Osteoblast (primary cell): ENCODE measurements around the gene SLC50A1. TPM values are rescaled to one million over a fixed set of nuclear protein-coding genes. Genes with fewer than 3 reads are reported as not detected.

Experiments
- DNase-seq: peaks from one replicate; pipeline ENCODE4 v3.0.0; 2011; ENCODE audit warnings: low spot score, mixed read lengths; ENCODE audit not compliant: insufficient read length; ENCODE audit errors: missing footprints
- H2AFZ ChIP-seq: 2 replicates; pipeline ENCODE4 v1.6.0; 2011; ENCODE audit warnings: mild to moderate bottlenecking, low read length
- H3K27ac ChIP-seq: 2 replicates; pipeline ENCODE4 v1.5.1; 2011; ENCODE audit warnings: mild to moderate bottlenecking, low read depth, low read length, moderate library complexity
- H3K27me3 ChIP-seq: 2 replicates; pipeline ENCODE4 v1.6.0; 2012; ENCODE audit warnings: mild to moderate bottlenecking, control low read depth, inconsistent platforms, low read length, moderate library complexity; ENCODE audit not compliant: insufficient read depth
- H3K36me3 ChIP-seq: 2 replicates; pipeline ENCODE4 v1.5.1; 2011; ENCODE audit warnings: mild to moderate bottlenecking, low read length, control low read depth, moderate library complexity; ENCODE audit not compliant: insufficient read depth
- H3K4me1 ChIP-seq: 2 replicates; pipeline ENCODE4 v1.5.1; 2011; ENCODE audit warnings: mild to moderate bottlenecking, low read length, control low read depth, moderate library complexity; ENCODE audit not compliant: insufficient read depth
- H3K4me2 ChIP-seq: 2 replicates; pipeline ENCODE4 v1.6.0; 2011; ENCODE audit warnings: mild to moderate bottlenecking, low read length; ENCODE audit not compliant: insufficient read depth
- H3K4me3 ChIP-seq: fragments of 200-600 bp; sonication (generic); 3 replicates; pipeline ENCODE4 v1.5.1; 2012; ENCODE audit warnings: mild to moderate bottlenecking, low read length, inconsistent platforms; ENCODE audit not compliant: insufficient read depth
- H3K79me2 ChIP-seq: 2 replicates; pipeline ENCODE4 v1.6.0; 2012; ENCODE audit warnings: mild to moderate bottlenecking, low read length, control low read depth, inconsistent platforms; ENCODE audit not compliant: insufficient read depth
- H3K9me3 ChIP-seq: 2 replicates; pipeline ENCODE4 v1.5.1; 2011; ENCODE audit warnings: low read depth, low read length, control low read depth
- H4K20me1 ChIP-seq: 2 replicates; pipeline ENCODE4 v1.6.0; 2012; ENCODE audit warnings: mild to moderate bottlenecking, low read length, control low read depth; ENCODE audit not compliant: insufficient read depth
- total RNA-seq: library from RNA; depleted of rRNA; stranded (reverse); fragments of >200 nt; gene quantifications from 2 replicates; pipeline ENCODE4 v1.2.3, GENCODE V29; 2012
- TF ChIP-seq, protein P1 (sequence below): IDR thresholded peaks from 2 replicates; pipeline ENCODE4 v1.5.1; 2011; ENCODE audit warnings: mild to moderate bottlenecking, low read depth, low read length, moderate library complexity; ENCODE audit errors: extremely low read depth

SLC50A1 gene
- total RNA-seq, 1 donor, result 38.0 TPM

DNA sequence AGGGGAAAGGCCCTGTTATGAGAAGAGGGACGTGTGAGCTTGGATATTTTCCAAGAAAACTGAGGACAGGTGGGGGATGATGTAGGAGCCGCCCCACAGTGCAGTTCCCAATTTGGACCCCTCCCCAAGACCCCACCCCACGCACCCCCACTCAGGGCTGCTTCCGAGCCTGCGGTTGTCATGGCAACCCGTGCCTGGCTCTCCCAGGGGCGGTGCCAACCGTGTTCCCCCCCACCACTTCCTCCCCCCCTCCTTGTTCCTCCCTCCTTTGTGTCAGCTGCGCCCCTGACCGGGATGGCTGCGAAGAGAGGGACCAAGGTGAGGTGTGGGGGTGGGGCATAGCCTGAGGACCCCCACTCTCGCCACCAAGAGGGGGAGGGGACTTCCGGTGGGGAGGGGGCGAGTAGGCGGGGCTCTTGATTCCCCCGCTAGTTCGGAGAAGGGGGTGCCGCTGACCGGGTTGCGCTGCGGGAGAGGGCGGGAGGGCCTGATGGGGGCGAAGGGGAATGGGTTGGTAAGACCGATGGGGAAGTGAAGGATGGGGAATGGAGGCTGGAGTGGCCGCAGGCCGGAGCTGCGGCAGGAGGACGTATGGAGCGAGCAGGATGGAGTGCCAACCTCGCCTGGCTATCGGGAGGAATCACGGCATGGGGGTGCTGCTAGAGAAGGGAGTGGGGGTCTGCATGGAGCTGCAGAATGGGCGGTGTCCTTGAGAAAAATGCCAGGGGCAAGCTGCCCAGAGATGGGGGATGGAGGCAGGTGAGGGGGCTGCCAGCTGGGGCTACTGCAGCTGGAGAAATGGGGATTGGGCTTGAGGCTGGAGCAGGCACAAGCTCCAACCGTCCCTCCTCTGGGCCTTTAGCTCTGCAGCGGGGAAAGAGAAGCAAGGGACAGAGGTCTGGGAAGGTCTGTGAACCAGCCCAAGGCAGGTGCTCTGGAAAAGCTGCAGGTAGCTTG, 39.0 kb downstream of the SLC50A1 start:
- H3K4me3 ChIP-seq, result peak overlapping the region; percentile 87
- peak; percentile 89 for DNase-seq

DNA sequence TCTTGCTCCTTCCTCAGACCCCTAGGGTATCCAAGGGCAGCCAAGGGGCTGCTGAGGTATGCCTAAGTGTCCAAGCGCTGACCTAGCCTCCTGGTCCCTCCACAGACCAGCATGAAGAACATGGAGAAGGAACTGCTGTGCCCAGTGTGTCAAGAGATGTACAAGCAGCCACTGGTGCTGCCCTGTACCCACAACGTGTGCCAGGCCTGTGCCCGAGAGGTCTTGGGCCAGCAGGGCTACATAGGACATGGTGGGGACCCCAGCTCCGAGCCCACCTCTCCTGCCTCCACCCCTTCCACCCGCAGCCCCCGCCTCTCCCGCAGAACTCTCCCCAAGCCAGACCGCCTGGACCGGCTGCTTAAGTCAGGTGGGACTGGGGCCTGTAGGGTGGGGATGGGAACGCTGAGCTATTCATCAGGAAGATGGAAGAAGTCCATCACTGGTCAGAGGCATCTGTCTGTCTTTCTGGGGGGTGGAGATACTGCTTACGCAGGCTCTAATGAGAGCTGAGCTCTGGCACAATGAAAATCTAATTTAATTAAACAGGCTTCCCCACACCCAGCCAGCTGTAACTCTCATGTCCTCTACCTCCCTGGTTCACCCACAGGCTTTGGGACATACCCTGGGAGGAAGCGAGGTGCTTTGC, 39.8 kb downstream of the SLC50A1 start:
- Histone ChIP-seq H3K9me3 (no peaks in the 10 kb centered on the region), H3K4me1 (peaks cover 17% of the 10 kb centered on the region), H3K27ac (no peak overlapping the region), H3K36me3 (peaks cover 7% of the 10 kb centered on the region), H3K79me2 (peaks cover 22% of the 10 kb centered on the region), H3K27me3 (no peaks in the 10 kb centered on the region), H2AFZ (no peak overlapping the region), H4K20me1 (peaks cover 4% of the 10 kb centered on the region), H3K4me2 (no peak overlapping the region), H3K4me3 (no peak overlapping the region)
- TF ChIP-seq, protein P1, sequence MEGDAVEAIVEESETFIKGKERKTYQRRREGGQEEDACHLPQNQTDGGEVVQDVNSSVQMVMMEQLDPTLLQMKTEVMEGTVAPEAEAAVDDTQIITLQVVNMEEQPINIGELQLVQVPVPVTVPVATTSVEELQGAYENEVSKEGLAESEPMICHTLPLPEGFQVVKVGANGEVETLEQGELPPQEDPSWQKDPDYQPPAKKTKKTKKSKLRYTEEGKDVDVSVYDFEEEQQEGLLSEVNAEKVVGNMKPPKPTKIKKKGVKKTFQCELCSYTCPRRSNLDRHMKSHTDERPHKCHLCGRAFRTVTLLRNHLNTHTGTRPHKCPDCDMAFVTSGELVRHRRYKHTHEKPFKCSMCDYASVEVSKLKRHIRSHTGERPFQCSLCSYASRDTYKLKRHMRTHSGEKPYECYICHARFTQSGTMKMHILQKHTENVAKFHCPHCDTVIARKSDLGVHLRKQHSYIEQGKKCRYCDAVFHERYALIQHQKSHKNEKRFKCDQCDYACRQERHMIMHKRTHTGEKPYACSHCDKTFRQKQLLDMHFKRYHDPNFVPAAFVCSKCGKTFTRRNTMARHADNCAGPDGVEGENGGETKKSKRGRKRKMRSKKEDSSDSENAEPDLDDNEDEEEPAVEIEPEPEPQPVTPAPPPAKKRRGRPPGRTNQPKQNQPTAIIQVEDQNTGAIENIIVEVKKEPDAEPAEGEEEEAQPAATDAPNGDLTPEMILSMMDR, result no peak
- peak; percentile 58 for DNase-seq

More for the DNA sequence above, 39.0 kb downstream of the SLC50A1 start:
- peaks cover 14% of the 10 kb centered on the region for H3K36me3 ChIP-seq
- H3K9me3 ChIP-seq, result no peaks in the 10 kb centered on the region
- peaks cover 22% of the 10 kb centered on the region for H3K79me2 ChIP-seq
- no peak overlapping the region for H3K27ac ChIP-seq
- peak overlapping the region; percentile 88 for H2AFZ ChIP-seq
- H3K4me1 ChIP-seq, result peaks cover 17% of the 10 kb centered on the region
- peak overlapping the region; percentile 89 for H3K4me2 ChIP-seq
- H3K27me3 ChIP-seq, result no peaks in the 10 kb centered on the region
- H4K20me1 ChIP-seq, result peaks cover 4% of the 10 kb centered on the region
- TF ChIP-seq, protein P1, result no peak

DNA sequence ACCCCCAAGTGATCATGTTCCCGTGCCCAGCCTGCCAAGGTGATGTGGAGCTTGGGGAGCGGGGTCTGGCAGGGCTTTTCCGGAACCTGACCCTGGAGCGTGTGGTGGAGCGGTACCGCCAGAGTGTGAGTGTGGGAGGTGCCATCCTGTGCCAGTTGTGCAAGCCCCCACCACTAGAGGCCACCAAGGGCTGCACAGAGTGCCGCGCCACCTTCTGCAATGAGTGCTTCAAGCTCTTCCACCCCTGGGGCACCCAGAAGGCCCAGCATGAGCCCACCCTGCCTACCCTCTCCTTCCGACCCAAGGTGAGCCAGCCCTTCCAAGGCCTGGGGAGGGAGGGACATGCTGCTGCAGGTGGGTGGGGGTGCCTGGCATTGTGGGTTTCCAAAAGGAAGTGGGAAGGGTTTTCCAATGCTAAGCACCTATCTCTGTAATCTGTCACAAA, 40.3 kb downstream of the SLC50A1 start:
- H2AFZ ChIP-seq, result no peak overlapping the region
- TF ChIP-seq, protein P1, result no peak
- H3K27me3 ChIP-seq, result no peaks in the 10 kb centered on the region
- H4K20me1 ChIP-seq, result peaks cover under 1% of the 10 kb centered on the region
- no peak overlapping the region for H3K4me2 ChIP-seq
- H3K79me2 ChIP-seq, result peaks cover 19% of the 10 kb centered on the region
- H3K4me1 ChIP-seq, result peaks cover 17% of the 10 kb centered on the region
- peaks cover 1% of the 10 kb centered on the region for H3K36me3 ChIP-seq
- H3K9me3 ChIP-seq, result no peaks in the 10 kb centered on the region
- no peak overlapping the region for H3K4me3 ChIP-seq
- peak; percentile 73 for DNase-seq
- H3K27ac ChIP-seq, result no peak overlapping the region
